LNCAP (cell line): Measurements from ENCODE around the gene CAB39.
A peak's percentile ranks its signal among the peaks of the same experiment; 100 is the strongest.

Experiments used
- TF ChIP-seq, protein P1 (sequence below): fragments of 450-650 bp; IDR thresholded peaks from 2 replicates; pipeline ENCODE4 v1.5.1; 2017; ENCODE audit warnings: mild to moderate bottlenecking

The CAB39 gene

DNA sequence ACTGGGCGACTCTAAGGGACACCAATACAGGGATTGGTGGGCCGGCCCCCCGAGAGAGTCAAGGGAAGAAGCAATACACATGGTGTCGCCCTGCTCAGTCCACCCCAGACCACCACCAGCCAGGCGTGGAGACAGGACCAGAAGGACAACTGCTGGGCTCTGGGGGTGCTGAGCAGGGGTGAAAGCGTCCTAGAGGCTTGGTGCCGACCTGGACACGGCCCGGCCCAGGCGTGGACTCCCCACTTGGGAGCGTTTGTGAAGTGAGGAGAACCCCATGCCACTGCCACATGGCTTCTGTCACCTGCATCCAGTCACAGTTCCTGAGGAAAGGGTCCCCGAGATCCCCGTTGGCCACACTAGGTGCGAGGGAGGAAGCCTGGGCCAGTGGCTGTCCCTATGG, 116.7 kb downstream of the CAB39 start:
- TF ChIP-seq, protein P1, sequence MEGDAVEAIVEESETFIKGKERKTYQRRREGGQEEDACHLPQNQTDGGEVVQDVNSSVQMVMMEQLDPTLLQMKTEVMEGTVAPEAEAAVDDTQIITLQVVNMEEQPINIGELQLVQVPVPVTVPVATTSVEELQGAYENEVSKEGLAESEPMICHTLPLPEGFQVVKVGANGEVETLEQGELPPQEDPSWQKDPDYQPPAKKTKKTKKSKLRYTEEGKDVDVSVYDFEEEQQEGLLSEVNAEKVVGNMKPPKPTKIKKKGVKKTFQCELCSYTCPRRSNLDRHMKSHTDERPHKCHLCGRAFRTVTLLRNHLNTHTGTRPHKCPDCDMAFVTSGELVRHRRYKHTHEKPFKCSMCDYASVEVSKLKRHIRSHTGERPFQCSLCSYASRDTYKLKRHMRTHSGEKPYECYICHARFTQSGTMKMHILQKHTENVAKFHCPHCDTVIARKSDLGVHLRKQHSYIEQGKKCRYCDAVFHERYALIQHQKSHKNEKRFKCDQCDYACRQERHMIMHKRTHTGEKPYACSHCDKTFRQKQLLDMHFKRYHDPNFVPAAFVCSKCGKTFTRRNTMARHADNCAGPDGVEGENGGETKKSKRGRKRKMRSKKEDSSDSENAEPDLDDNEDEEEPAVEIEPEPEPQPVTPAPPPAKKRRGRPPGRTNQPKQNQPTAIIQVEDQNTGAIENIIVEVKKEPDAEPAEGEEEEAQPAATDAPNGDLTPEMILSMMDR, result no peak

DNA sequence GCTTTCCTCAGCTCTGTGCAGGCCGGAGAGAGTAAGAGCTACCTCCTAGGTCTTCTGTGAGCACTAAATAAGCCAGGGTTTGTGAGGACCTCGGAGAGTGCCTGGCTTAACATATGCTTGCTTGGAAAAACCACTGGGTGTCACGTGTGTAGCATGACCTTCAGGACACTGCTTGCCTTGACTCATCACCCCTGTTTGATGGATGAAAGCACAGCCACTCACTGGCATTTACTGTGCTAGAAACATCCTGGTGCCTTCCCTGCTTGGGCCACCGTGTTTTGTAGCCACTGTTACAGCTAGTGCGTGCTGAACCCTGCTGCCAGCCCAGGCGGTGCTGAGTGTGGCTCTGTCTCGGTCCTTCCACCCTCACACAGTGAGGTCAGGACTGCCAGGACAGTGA, 117.3 kb downstream of the CAB39 start:
- TF ChIP-seq, protein P1, result no peak

DNA sequence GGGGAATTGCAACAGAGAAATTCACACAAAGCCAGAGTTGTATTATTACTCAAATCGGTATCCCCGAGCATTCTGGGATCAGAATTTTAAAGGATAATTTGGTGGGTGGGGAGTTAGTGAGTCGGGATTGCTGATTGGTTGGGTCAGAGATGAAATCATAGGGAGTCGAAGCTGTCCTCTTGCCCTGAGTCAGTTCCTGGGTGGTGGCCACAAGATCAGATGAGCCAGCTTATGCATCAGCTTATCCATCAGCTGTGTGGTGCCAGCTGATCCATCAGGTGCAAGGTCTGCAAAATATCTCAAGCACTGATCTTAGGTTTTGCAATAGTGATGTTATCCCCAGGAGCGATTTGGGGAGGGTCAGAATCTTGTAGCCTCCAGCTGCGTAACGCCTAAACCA, 117.8 kb downstream of the CAB39 start:
- TF ChIP-seq, protein P1, result no peak

DNA sequence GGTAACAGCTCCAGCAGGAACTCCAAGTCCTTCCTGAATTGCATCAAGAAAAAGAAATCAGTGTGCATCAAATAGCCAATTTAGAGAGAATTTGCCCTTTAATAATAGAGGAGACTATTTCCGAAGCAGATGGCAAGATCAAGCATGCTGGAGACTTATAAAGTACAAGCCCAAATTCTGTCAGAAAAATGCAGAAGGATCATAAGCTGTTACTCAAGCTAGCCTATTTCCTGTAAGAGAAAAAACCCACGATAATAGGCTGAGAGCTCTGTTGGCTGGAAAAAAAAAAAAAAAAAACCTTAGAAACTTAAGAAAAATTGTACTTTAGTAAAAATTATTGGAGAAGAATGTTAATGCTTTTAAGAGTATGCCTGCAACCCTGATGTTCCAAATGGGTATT, 127.7 kb downstream of the CAB39 start:
- TF ChIP-seq, protein P1, result no peak

DNA sequence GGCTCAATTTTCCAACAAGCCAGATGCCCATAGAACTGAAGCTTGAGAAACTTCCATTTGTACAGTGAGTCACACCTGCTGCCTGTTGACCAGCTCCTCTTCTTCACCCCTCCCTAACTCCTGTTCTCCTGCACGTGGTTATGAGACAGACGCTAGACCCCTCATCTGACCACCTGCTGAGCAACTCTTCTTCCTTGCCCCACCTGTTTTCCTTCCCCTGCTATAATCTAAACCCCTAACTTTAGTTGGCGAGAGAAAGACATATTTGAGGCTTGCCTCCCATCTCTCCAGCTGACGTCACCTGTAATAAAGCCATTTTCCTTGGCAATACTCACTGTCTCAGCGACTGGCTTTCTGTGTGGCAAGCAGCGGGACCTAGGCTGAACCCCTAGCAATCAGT, 129.8 kb downstream of the CAB39 start:
- TF ChIP-seq, protein P1, result no peak

DNA sequence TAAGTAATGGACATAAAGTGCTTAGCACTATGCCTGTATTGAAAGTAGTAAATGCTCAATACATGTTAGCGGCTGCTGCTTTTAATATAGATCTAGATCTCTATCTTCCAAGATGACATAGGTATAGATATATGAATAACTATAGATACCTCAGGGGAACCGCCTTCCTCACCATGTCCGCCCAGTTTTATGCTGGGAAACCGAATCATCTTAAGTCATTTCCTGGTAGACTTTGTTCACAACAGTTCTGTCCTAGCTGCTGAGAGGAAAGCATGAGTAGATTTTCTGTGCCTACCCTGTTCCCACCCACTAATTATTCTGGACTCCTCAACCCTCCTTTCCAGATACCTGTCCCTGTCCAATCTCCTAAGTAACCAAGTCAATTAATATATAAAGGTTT, 130.5 kb downstream of the CAB39 start:
- TF ChIP-seq, protein P1, result no peak

DNA sequence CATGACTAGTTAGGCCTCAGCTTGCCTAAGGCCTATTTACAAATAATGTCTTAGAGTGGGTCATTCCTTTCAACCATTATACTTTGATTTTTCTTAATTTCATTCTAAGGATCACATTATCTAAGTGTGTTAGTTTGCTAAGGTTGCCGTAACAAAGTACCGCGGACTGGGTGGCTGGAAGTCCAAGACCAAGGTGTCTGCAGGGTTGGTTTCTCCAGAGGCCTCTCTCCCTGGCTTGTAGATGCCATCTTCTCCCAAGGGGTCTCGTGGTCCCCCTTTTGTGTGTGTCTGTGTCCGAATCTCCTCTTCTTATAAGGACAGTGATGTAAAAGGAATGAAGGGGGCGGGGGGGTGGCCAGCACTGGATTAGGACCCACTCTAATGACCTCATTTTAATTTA, 133.7 kb downstream of the CAB39 start:
- TF ChIP-seq, protein P1, result no peak

DNA sequence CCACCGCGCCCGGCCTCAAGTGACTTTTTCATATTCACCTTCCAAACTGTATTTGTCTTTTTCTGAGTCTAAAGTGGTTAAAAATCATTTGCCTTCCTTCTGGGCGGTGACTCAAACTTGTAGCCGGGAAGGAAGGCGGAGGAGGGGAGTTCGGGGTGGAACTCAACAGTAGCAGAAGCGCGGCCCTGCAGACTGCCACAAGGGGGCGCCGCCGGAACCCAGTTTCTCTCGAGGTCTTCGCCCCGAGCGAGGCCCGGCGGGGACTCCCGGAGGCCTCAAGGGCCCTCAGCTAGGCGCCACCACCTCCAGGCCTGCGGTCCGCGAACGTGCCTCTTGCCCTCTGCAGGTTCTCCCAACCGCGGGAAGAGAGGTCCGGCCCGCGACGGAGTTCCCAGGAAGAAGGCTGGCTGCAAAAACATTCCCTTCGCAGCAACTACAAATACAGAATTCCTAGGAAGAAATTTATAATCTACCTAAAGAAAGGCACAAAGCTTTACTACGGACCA, 135.3 kb downstream of the CAB39 start:
- TF ChIP-seq, protein P1, result peak; percentile 65
